GM19372 (cell line): ENCODE measurements around the gene UBA52.
"Not testable (repeated sequence)": the region's sequence is repeated elsewhere in the genome, so short reads cannot be mapped to it uniquely, and the experiment has no call there.

Experiments used
- ATAC-seq: cut with Tn5 transposase; IDR thresholded peaks from one replicate; pipeline ENCODE4 v1.9.1; 2021; ENCODE audit warnings: mild to moderate bottlenecking, low read depth, moderate library complexity; ENCODE audit not compliant: unreplicated experiment

Gene UBA52

DNA sequence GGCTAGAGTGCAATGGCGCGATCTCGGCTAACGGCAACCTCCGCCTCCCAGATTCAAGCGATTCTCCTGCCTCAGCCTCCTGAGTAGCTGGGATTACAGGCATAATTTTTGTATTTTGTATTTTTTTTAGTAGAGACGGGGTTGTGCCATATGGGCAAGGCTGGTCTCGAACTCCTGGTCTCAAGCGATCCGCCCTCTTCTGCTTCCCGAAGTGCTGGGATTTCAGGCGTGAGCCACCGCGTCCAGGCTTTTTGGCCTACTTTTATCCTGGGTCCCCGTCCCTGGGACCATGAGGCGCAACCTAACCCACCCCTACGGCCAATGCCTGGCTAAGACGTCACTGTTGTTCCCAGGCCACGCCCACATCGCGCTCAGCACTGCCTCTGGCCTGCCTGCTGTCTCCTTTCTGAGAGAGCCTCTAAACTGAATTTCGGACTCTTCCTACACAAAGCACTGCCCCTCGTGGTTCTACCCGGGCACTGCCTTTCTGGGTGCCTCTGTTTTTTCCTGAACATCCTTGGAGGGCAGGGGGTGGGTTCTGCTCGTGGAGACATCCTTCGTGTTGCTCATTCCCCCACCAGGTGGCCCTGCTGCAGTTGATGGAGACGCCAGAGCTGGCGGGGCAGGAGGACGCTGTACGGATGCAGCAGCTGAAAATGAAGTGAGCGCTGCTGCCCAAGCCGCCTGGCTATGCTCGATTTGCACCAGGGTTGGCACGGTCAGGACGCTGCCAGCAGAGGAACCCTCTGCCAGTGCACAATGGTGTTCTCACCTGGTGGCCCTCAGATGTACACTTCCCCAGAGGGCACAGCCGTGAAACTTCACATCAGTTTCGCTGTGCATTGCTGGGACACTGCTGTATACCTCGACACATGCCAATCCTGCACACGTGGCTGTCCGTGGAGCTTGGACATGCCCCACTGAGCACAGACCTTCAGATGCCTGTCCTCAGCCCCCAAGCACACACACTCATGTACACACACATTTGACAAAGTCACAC lies 18.9 kb downstream of the UBA52 start:
- no peak for ATAC-seq

GRCh38 chr19:18591735-18592385 lies 20.2 kb downstream of the UBA52 start:
- no peak for ATAC-seq

- ATAC-seq = not testable (repeated sequence)
These were observed 21.1 kb downstream of the UBA52 start for GRCh38 chr19:18592732-18593131.

GRCh38 chr19:18593367-18594095 lies 21.9 kb downstream of the UBA52 start:
- no peak for ATAC-seq

DNA sequence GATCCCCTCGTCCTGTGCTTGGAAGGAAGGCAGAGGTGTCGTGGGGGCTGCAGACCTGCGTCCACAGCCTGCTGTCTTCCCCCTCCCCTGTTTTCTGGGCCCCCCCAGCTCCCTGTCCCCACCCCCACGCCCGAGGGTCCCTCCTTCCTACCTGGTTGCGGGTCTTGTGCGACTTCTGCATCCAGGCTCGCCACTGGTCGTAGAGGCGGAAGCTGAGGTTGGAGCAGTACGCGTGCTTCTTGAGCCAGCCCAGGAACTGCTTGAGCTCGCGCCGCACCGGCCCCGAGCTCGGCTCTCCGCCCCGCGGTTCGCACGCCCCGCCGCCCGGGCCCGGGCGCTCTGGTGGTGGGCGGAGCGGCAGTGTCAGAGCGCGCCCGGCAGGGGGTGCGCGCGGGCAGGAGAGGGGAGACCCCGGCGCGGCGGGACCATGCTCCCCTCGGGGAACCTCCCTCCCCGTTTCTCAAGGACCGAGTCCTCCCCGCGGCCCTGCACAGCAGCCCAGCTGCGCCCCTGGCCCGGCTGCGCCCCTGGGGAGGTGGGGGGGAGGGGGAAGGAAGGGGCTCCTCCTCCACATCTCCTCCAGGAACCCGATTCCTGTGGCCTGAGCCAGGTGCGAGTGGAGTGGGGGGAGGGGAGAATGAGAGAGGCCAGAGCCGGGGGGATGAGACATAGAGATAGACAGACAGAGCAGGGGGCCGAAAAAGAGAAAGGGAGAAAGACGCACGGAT lies 22.6 kb downstream of the UBA52 start:
- peak; percentile 76 for ATAC-seq

- no peak for ATAC-seq
These were observed 23.2 kb downstream of the UBA52 start for GRCh38 chr19:18594824-18595373.

DNA sequence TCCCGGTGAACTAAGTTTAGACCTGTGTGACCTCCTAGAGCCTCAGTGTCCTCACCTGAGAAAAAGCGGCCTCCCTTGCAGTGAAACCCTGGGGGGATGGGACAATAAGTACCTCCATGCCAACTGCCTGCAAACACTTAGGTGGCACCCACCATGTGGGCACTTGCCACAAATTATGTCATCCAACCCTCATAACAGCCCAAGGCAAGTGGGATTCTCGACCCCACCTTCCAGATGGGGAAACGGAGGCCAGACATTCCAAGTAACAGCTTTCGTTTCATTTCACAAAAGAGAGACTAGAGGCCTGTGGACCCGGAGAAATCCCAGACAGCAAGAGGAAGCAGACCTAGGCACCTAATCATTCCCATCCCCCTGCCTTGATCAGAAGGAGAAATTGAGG lies 23.8 kb downstream of the UBA52 start:
- ATAC-seq = no peak

DNA sequence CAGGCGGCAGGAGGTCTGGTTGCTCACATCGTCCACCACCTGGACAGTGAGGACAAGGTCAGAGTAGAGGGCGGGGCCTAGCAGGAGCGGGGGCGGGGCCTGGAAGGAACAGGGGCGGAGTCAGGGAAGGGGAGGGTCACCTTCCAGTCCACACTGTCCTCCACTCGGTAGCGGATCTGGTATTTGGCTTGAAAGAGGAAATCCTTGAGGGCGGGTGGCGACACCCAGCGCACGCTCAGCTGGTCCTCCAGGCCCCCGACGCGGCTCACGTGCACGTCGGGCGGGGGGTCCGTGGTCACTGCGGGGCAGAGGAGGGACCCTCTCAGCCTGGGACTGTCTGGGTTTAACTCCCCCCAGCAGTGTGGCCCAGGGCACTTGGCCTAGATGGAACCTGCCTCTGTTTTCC lies 25.1 kb downstream of the UBA52 start:
- ATAC-seq = no peak

DNA sequence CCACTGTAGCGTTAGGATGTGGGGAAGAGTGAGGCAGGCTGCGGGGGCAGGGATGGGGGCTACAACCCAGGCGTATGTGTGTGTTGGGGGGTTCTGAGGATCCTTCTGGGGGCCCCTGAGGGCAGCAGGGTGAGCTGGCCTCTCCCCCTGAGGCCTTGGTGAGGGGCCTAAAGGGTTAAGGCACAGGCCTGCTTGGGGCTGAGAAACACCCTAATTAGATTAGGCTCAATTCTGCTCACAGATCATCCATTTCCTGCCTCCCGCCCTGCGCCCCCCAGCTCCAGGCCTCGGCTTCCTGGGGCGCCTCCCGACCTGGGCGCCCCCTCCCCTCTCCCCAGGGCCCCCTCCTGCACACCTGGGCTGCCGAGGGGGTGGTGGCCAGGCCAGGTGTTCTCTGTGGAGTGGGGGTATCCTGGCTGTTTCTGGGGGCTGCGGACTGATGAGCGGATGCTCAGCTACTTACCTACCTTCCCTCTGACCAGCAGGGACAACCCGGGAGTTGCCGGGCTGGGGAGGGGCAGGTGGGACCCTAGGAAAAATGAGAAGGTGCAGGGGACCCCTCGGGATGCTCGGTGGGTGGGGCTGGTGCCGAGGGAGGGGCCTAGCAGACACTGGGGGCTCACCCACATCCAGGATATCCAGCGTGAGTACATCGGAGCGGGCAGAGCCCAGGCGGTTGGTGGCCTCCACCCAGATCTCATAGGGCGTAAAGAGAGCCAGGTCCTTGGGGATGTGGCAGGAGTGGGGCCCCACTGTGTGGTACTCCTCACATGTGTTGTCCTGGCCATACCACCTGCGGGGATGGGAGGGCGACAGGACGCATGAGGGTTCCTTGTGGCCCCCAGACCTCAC lies 26.4 kb downstream of the UBA52 start:
- ATAC-seq = no peak

DNA sequence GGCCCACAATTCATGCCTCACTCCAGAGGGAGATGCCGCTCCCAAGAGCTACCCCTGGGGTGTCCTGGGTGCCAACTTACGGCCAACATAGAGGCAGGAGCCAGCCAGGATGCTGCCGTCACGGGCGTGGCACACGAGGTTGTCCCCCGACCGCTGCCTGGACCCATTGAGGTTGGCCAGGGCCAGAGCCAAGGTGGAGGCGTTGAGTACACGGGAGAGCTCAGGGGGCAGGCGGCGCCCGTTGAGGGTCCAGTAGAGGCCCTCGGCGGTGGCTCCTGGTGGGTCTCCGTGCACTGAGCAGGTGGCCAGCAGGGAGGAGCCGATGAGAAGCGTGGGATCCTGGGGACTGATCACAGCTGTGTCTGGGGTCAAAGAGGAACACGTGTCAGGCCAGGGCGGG lies 27.8 kb downstream of the UBA52 start:
- ATAC-seq = no peak

GRCh38 chr19:18600692-18601397 lies 29.2 kb downstream of the UBA52 start:
- not testable (repeated sequence) for ATAC-seq

GRCh38 chr19:18601875-18602274 lies 30.2 kb downstream of the UBA52 start:
- ATAC-seq = no peak

DNA sequence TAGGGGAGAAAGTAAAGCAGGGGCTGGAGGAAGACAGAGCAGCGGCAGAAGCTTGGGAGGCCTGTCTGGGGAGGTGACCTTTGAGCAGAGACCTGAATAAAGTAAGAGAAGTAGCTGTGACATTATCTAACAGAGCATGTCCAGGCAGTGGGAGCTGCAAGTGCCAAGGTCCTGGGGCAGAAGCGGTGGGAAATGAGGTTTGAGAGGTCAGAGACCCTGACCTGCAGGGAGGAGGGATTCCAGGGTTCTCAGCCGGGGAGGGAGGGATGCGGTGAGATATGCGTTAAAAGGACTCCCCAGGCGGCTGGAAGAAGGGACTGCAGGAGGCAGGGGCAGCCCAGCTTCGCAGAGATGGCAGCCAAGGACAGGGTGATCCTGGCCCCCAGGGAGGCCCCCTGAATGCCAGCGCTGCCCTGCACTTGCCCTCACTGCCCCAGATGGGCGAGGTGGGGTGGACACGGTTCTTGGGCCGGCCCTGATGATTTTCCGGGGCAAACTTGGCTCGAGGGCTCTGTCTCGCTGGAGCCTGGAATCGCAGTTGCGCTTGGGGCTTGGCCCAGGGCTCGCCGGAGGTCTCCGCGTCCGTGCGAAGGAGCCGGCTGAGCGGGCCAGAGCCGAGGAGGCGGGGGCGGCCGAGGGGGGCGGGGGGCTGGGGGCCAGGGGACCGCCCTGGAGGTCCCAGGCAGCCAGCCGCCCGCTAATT lies 31.7 kb downstream of the UBA52 start:
- no peak for ATAC-seq

DNA sequence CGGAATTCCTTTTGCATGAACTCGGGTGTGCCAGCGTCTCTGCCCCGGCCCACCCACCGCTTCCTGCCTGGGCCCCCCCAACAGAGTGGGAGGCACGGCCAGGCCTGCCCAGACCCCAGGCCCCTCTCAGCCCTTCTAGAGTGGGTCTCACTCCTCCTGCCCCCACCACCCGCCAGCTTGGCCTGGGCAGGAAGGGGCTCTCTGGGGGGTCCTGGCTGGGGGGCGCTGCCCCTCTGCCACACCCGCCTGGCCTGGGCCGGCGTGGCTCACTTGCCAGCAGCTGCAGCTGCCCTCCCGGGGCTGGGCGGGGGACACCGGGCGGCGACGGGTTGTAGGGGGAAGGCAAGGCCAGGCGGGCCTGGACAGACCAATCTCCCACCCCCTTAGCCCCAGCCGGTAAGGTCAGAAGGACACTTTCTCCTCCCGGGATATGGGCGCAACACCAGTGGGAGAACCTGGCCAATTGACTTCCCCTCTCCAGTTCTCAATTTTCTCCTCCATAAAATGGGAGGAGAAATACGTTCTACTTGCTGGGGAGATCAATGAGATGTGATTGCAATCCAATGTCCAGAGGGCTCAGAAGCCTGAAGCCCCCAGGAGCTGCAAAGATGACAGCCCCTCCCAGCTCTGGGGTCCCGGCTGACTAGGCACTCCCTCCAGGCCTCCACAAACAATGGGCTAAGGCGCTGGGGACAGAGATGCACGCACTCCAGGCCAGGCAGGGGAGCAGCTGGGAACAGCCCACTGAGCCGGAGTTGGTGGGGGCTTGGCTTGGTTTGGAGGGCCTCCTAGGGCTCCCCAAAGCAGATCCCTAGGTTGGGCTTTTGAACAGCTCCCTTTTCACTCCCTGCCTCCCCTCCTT lies 32.5 kb downstream of the UBA52 start:
- no peak for ATAC-seq

DNA sequence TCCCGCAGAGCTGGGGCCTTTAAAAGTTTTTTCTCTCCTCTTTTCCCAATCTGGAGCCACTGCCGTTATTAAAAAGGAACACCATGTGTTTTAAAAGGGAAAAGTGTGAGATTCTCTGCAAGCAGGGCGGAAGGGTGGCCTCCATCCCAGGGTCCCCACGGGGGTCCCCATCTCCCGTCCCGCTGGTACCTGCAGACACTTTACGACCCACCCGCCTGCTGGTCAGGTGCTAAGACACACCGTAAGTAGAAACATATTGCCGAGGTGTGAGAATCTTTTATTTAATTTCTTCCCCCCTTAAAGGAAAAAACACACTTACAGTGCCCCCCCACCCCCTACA lies 33.1 kb downstream of the UBA52 start:
- no peak for ATAC-seq

GRCh38 chr19:18605196-18605545 lies 33.5 kb downstream of the UBA52 start:
- no peak for ATAC-seq

DNA sequence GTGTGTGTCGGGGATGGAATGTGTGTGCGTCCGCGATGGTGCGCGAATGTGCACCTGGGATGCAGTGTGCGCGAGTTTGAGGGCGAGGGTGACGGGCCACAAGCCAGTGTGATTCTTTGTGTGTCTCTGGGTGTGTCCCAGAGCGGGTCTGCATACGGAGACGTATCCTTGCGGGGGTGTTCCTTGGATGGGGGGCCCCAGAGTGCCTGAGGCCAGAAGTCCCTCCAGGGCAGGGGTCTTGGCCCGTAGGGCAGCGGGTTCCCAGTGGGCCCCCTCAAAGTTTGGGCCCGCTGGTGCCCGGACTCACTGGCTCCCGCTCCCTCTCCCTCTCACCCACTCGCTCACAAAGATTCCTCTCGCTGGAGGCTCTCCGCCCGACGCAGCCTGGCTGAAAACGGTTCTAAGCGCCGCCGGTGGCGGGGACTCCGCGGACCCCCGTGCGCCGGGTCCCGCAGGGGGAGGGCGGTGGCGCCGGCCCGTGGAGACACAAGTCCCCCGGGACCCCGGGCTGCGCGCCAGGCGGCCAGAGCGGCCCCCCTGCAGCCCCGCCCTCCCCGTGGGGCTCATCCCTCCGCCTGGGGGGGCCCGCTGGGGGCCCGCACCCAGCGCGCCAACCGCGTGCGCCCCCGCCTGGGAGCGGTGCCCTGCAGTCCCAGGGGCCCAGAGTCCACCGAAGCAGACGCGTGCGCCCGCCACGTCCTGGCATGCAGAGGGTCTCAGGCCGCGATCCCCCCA lies 34.1 kb downstream of the UBA52 start:
- ATAC-seq = no peak
